HepG2 (cell line): Measurements from ENCODE around the gene CYSLTR2.
"Not testable (repeated sequence)": the region's sequence is repeated elsewhere in the genome, so short reads cannot be mapped to it uniquely, and the experiment has no call there.

ENCODE experiments used
- CCDC6 ChIP-seq: sonication (generic); formaldehyde crosslinking; IDR thresholded peaks from 2 replicates; pipeline ENCODE4 v1.8.1; 2022; ENCODE audit warnings: mild to moderate bottlenecking, missing genetic modification reagents, moderate library complexity
- CTCF ChIP-seq: sonication (generic); formaldehyde crosslinking; IDR thresholded peaks from 2 replicates; pipeline ENCODE4 v1.5.0; 2020; ENCODE audit warnings: mild to moderate bottlenecking, missing genetic modification reagents, moderate library complexity
- GABPA ChIP-seq, 2 experiments: IDR thresholded peaks; 2 replicates each; pipeline ENCODE4 v1.6.1; 2011 to 2016; ENCODE audit warnings: low read depth in 2 of 2, low read length in 1 of 2, missing biosample characterization in 1 of 2, missing genetic modification characterization in 1 of 2
- MEF2D ChIP-seq: sonication (generic); formaldehyde crosslinking; IDR thresholded peaks from 2 replicates; pipeline ENCODE4 v1.5.1; 2020; ENCODE audit warnings: mild to moderate bottlenecking, missing genetic modification reagents
- RAD21 ChIP-seq: fragments of 450-650 bp; formaldehyde crosslinking; IDR thresholded peaks from 2 replicates; pipeline ENCODE4 v1.5.0; 2020; ENCODE audit warnings: mild to moderate bottlenecking
- RBM22 ChIP-seq: fragments of 200-400 bp; formaldehyde crosslinking; optimal IDR thresholded peaks from 2 replicates; pipeline ENCODE3; 2017; ENCODE audit warnings: mild to moderate bottlenecking, low read length, moderate library complexity
- STAG1 ChIP-seq: sonication (generic); formaldehyde crosslinking; IDR thresholded peaks from 2 replicates; pipeline ENCODE4 v1.4.0; 2020; ENCODE audit warnings: missing genetic modification reagents
- THRA ChIP-seq: sonication (generic); formaldehyde crosslinking; IDR thresholded peaks from 2 replicates; pipeline ENCODE4 v1.4.0; 2020; ENCODE audit warnings: missing genetic modification reagents, borderline replicate concordance
- ZFP91 ChIP-seq: sonication (generic); formaldehyde crosslinking; IDR thresholded peaks from 2 replicates; pipeline ENCODE4 v1.9.0; 2022; ENCODE audit warnings: missing genetic modification reagents, mild to moderate bottlenecking, borderline replicate concordance
- ZNF274 ChIP-seq: sonication (generic); formaldehyde crosslinking; IDR thresholded peaks from 2 replicates; pipeline ENCODE4 v1.5.1; 2020; ENCODE audit warnings: mild to moderate bottlenecking, missing genetic modification reagents
- ZNF549 ChIP-seq: sonication (generic); formaldehyde crosslinking; IDR thresholded peaks from 2 replicates; pipeline ENCODE4 v1.5.0; 2020; ENCODE audit warnings: missing genetic modification reagents
- ZNF660 ChIP-seq: sonication (generic); formaldehyde crosslinking; IDR thresholded peaks from 2 replicates; pipeline ENCODE4 v1.5.1; 2020; ENCODE audit warnings: mild to moderate bottlenecking, low read depth, missing genetic modification reagents, borderline replicate concordance

GRCh38 chr13:48671421-48671820 is 17.7 kb downstream of the CYSLTR2 start:
- not testable (repeated sequence) for TF ChIP-seq THRA (CRISPR knock-in tag); CTCF (CRISPR knock-in tag); CCDC6 (CRISPR knock-in tag); RBM22; STAG1; GABPA (IDR thresholded peaks at IDR 0.05; ENCODE audit: low read depth, low read length); GABPA (CRISPR knock-in tag; IDR thresholded peaks at IDR 0.05; ENCODE audit: low read depth); RAD21 (CRISPR knock-in tag); MEF2D (CRISPR knock-in tag); ZNF549 (CRISPR knock-in tag); ZFP91 (CRISPR knock-in tag); ZNF660 (CRISPR knock-in tag); ZNF274 (CRISPR knock-in tag)
